SU-DHL-6 (cell line): ENCODE results near the gene GCKR.
"Not testable (repeated sequence)": the region's sequence is repeated elsewhere in the genome, so short reads cannot be mapped to it uniquely, and the experiment has no call there.

ENCODE experiments used
- EZH2phosphoT487 ChIP-seq: fragments of 200-600 bp; sonication (generic), shearing (Covaris generic); conservative IDR thresholded peaks from 2 replicates; pipeline ENCODE4 v1.6.1; 2018; ENCODE audit warnings: mild to moderate bottlenecking, antibody characterized with exemption, low read length, moderate library complexity, mixed read lengths
- TF ChIP-seq, protein P1 (sequence below): fragments of 200-600 bp; sonication (generic); IDR thresholded peaks from one replicate; pipeline ENCODE4 v1.5.1; 2017; ENCODE audit warnings: antibody characterized with exemption, mild to moderate bottlenecking, low read length, moderate library complexity; ENCODE audit not compliant: insufficient read depth, poor library complexity, severe bottlenecking

DNA sequence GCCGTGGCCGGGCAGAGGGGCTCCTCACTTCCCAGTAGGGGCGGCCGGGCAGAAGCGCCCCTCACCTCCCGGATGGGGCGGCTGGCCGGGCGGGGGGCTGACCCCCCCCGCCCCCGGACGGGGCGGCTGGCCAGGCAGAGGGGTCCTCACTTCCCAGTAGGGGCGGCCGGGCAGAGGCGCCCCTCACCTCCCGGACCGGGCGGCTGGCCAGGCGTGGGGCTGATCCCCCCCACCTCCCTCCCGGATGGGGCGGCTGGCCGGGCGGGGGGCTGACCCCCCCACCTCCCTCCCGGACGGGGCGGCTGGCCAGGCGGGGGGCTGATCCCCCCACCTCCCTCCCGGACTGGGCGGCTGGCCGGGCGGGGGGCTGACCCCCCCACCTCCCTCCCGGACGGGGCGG lies 43.0 kb downstream of the GCKR start:
- TF ChIP-seq, protein P1, sequence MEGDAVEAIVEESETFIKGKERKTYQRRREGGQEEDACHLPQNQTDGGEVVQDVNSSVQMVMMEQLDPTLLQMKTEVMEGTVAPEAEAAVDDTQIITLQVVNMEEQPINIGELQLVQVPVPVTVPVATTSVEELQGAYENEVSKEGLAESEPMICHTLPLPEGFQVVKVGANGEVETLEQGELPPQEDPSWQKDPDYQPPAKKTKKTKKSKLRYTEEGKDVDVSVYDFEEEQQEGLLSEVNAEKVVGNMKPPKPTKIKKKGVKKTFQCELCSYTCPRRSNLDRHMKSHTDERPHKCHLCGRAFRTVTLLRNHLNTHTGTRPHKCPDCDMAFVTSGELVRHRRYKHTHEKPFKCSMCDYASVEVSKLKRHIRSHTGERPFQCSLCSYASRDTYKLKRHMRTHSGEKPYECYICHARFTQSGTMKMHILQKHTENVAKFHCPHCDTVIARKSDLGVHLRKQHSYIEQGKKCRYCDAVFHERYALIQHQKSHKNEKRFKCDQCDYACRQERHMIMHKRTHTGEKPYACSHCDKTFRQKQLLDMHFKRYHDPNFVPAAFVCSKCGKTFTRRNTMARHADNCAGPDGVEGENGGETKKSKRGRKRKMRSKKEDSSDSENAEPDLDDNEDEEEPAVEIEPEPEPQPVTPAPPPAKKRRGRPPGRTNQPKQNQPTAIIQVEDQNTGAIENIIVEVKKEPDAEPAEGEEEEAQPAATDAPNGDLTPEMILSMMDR = not testable (repeated sequence)
- TF ChIP-seq EZH2phosphoT487 = not testable (repeated sequence)
